ENCODE measurements around the gene CCNG2.
A peak's percentile ranks its signal among the peaks of the same experiment; 100 is the strongest.

Gene CCNG2

GRCh38 chr4:77172336-77172735, 15.3 kb downstream of the CCNG2 start:
- TF ChIP-seq CTCF (IDR thresholded peaks at IDR 0.05; ENCODE audit: low read depth, low read length, missing control alignments): no peak
- DNase-seq: peak; percentile 87
- H3K4me3 ChIP-seq (ENCODE audit: low read depth, low read length): no peak overlapping the region
- peaks cover 17% of the 10 kb centered on the region for H3K27me3 ChIP-seq (replicated peaks)
- H3K36me3 ChIP-seq (replicated peaks): no peaks in the 10 kb centered on the region
- peak overlapping the region; percentile 37 for H3K27ac ChIP-seq
- in situ Hi-C loops (cut with HindIII; ENCODE audit: low pct_ligation_motif_present, low sequenced_read_pairs): no loop called here

- DNase-seq: no peak
- peak; percentile 17 for TF ChIP-seq CTCF (IDR thresholded peaks at IDR 0.05; ENCODE audit: low read depth, low read length, missing control alignments)
- Histone ChIP-seq H3K27me3 (replicated peaks) (peaks cover 30% of the 10 kb centered on the region), H3K4me3 (ENCODE audit: low read depth, low read length) (no peak overlapping the region), H3K36me3 (replicated peaks) (no peaks in the 10 kb centered on the region), H3K27ac (no peak overlapping the region)
- in situ Hi-C loops (cut with HindIII; ENCODE audit: low pct_ligation_motif_present, low sequenced_read_pairs): no loop called here
Observed at GRCh38 chr4:77174426-77174825, 17.4 kb downstream of the CCNG2 start.

- Histone ChIP-seq H3K27ac (no peak overlapping the region), H3K36me3 (replicated peaks) (no peaks in the 10 kb centered on the region), H3K4me3 (ENCODE audit: low read depth, low read length) (no peak overlapping the region), H3K27me3 (replicated peaks) (peaks cover 31% of the 10 kb centered on the region)
- DNase-seq: no peak
- in situ Hi-C loops (cut with HindIII; ENCODE audit: low pct_ligation_motif_present, low sequenced_read_pairs): no loop called here
- no peak for TF ChIP-seq CTCF (IDR thresholded peaks at IDR 0.05; ENCODE audit: low read depth, low read length, missing control alignments)
Observed at GRCh38 chr4:77175201-77175611, 18.2 kb downstream of the CCNG2 start.

GRCh38 chr4:77176640-77177039, 19.6 kb downstream of the CCNG2 start:
- H3K27ac ChIP-seq: no peak overlapping the region
- H3K36me3 ChIP-seq (replicated peaks): no peaks in the 10 kb centered on the region
- peaks cover 31% of the 10 kb centered on the region for H3K27me3 ChIP-seq (replicated peaks)
- H3K4me3 ChIP-seq (ENCODE audit: low read depth, low read length): no peak overlapping the region
- no peak for TF ChIP-seq CTCF (IDR thresholded peaks at IDR 0.05; ENCODE audit: low read depth, low read length, missing control alignments)
- in situ Hi-C loops (cut with HindIII; ENCODE audit: low pct_ligation_motif_present, low sequenced_read_pairs): no loop called here
- no peak for DNase-seq

GRCh38 chr4:77177199-77177598, 20.2 kb downstream of the CCNG2 start:
- peaks cover 31% of the 10 kb centered on the region for H3K27me3 ChIP-seq (replicated peaks)
- in situ Hi-C loops (cut with HindIII; ENCODE audit: low pct_ligation_motif_present, low sequenced_read_pairs): no loop called here
- no peak overlapping the region for H3K4me3 ChIP-seq (ENCODE audit: low read depth, low read length)
- no peak for DNase-seq
- H3K27ac ChIP-seq: no peak overlapping the region
- H3K36me3 ChIP-seq (replicated peaks): no peaks in the 10 kb centered on the region
- TF ChIP-seq CTCF (IDR thresholded peaks at IDR 0.05; ENCODE audit: low read depth, low read length, missing control alignments): no peak

- in situ Hi-C loops (cut with HindIII; ENCODE audit: low pct_ligation_motif_present, low sequenced_read_pairs): no loop called here
- no peak for TF ChIP-seq CTCF (IDR thresholded peaks at IDR 0.05; ENCODE audit: low read depth, low read length, missing control alignments)
- Histone ChIP-seq H3K36me3 (replicated peaks) (no peaks in the 10 kb centered on the region), H3K27ac (no peak overlapping the region), H3K4me3 (ENCODE audit: low read depth, low read length) (no peak overlapping the region), H3K27me3 (replicated peaks) (peaks cover 31% of the 10 kb centered on the region)
- DNase-seq: no peak
Observed at GRCh38 chr4:77178560-77178959, 21.6 kb downstream of the CCNG2 start.

Data from brain microvascular endothelial cell (primary cell).